ENCODE results near the gene LMAN1. TPM values are rescaled to one million over a fixed set of nuclear protein-coding genes. Genes with fewer than 3 reads are reported as not detected.

The LMAN1 gene
- total and polyA plus RNA-seq, 2 of the 13 experiments (the other 11 are each of a cell fraction or from before 2014, with no cell fraction given) = 127 to 131 TPM

GRCh38 chr18:59358712-59359575, at the start of gene LMAN1 (continued):
- peak; percentile 97 for TF ChIP-seq RBM39 (IDR thresholded peaks at IDR 0.05; ENCODE audit: low read depth, low read length, poor library complexity, severe bottlenecking)
- TF ChIP-seq ZNF724P (CRISPR knock-in tag; IDR thresholded peaks at IDR 0.05; ENCODE audit: borderline replicate concordance) = no peak
- peak; percentile 81; the same call in 1 of the 2 replicates for TF ChIP-seq YEATS4 (CRISPR knock-in tag; IDR thresholded peaks at IDR 0.05; ENCODE audit: borderline replicate concordance)
- TF ChIP-seq MYC (CRISPR knock-in tag; IDR thresholded peaks at IDR 0.05; ENCODE audit: borderline replicate concordance) = peak; percentile 36
- TF ChIP-seq GZF1 (CRISPR knock-in tag; IDR thresholded peaks at IDR 0.05) = peak; percentile 73; the same call in 1 of the 2 replicates
- TF ChIP-seq ADNP (CRISPR knock-in tag; IDR thresholded peaks at IDR 0.05) = no peak
- peak; percentile 13; the same call in 1 of the 2 replicates for TF ChIP-seq SMYD3 (CRISPR knock-in tag; IDR thresholded peaks at IDR 0.05)
- peak; percentile 47; the same call in 1 of the 2 replicates for TF ChIP-seq TIGD3 (CRISPR knock-in tag; IDR thresholded peaks at IDR 0.05; ENCODE audit: borderline replicate concordance)
- no peak for TF ChIP-seq ZBTB21 (CRISPR knock-in tag; IDR thresholded peaks at IDR 0.05)
- no peak for TF ChIP-seq ZNF326 (CRISPR knock-in tag; IDR thresholded peaks at IDR 0.05; ENCODE audit: borderline replicate concordance)
- no peak; the same call in 1 of the 2 replicates for TF ChIP-seq NR2F2 (IDR thresholded peaks at IDR 0.05; ENCODE audit: borderline replicate concordance, low read depth)
- TF ChIP-seq AHDC1 (CRISPR knock-in tag; IDR thresholded peaks at IDR 0.05; ENCODE audit: borderline replicate concordance) = no peak
- no peak for TF ChIP-seq ZBTB34 (CRISPR knock-in tag; IDR thresholded peaks at IDR 0.05)
- TF ChIP-seq SP4 (CRISPR knock-in tag; IDR thresholded peaks at IDR 0.05) = peak; percentile 95
- TF ChIP-seq MTF1 (CRISPR knock-in tag; IDR thresholded peaks at IDR 0.05) = peak; percentile 68; the same call in 1 of the 2 replicates
- TF ChIP-seq SRF (IDR thresholded peaks at IDR 0.05; ENCODE audit: low read depth, low read length) = no peak
- no peak for TF ChIP-seq CREB3 (CRISPR knock-in tag; IDR thresholded peaks at IDR 0.05)
- TF ChIP-seq FOXM1 (CRISPR knock-in tag; IDR thresholded peaks at IDR 0.05) = no peak
- TF ChIP-seq ZNF431 (CRISPR knock-in tag; IDR thresholded peaks at IDR 0.05; ENCODE audit: borderline replicate concordance, low read depth) = 0 out of 2 replicates have a peak, but pooled peaks have one; percentile 38
